ENCODE data around the gene ALDH2. TPM values are rescaled to one million over a fixed set of nuclear protein-coding genes. Genes with fewer than 3 reads are reported as not detected.

ALDH2 gene
- total and polyA plus RNA-seq, 2 donors from 2014 or later = 178 to 318 TPM

DNA sequence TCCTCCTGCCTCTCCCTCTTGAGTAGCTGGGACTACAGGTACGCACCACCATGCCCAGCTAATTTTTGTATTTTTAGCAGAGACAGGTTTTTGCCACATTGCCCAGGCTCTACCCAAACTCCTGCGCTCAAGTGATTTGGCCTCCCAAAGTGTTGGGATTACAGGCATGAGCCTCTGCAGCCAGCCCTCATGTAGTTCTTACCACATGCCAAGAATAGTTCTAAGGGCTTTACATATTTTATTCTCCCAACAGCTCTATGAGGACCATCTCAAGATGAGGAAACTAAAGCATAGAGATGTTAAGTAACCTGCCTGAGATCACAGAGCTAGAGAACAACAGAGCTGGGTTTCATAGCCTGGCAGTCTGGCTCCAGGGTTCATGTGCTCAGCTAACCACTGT is 37.9 kb upstream of the ALDH2 start:
- intact Hi-C loops (cut with DNase I) = no loop called here
- Histone ChIP-seq H3K36me3 (ENCODE audit: control insufficient read depth in 2 of 3, insufficient read depth in 3 of 3, low read length in 3 of 3) (peaks cover 0 to 14% (median 4%) of the 10 kb centered on the region in 3 donors), H3K27ac (ENCODE audit: low read depth in 2 of 2, low read length in 2 of 2) (no peak overlapping the region), H3K9me3 (ENCODE audit: control insufficient read depth in 2 of 3, insufficient read depth in 1 of 3, low read length in 3 of 3) (no peaks in the 10 kb centered on the region), H3K9ac (ENCODE audit: low read length in 3 of 3) (no peak overlapping the region), H3K4me1 (ENCODE audit: control insufficient read depth in 2 of 3, insufficient read depth in 2 of 3, low read depth in 1 of 3, low read length in 3 of 3) (no peaks in the 10 kb centered on the region), H3K27me3 (ENCODE audit: control insufficient read depth, insufficient read depth, low read length) (no peaks in the 10 kb centered on the region), H3K4me3 (ENCODE audit: low read length in 3 of 3) (no peak overlapping the region)
- TF ChIP-seq, protein P1, sequence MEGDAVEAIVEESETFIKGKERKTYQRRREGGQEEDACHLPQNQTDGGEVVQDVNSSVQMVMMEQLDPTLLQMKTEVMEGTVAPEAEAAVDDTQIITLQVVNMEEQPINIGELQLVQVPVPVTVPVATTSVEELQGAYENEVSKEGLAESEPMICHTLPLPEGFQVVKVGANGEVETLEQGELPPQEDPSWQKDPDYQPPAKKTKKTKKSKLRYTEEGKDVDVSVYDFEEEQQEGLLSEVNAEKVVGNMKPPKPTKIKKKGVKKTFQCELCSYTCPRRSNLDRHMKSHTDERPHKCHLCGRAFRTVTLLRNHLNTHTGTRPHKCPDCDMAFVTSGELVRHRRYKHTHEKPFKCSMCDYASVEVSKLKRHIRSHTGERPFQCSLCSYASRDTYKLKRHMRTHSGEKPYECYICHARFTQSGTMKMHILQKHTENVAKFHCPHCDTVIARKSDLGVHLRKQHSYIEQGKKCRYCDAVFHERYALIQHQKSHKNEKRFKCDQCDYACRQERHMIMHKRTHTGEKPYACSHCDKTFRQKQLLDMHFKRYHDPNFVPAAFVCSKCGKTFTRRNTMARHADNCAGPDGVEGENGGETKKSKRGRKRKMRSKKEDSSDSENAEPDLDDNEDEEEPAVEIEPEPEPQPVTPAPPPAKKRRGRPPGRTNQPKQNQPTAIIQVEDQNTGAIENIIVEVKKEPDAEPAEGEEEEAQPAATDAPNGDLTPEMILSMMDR (IDR thresholded peaks at IDR 0.05; ENCODE audit: borderline replicate concordance, extremely low read depth, insufficient read depth) = no peak
- FAIRE-seq (no peak), DNase-seq (no peak)

DNA sequence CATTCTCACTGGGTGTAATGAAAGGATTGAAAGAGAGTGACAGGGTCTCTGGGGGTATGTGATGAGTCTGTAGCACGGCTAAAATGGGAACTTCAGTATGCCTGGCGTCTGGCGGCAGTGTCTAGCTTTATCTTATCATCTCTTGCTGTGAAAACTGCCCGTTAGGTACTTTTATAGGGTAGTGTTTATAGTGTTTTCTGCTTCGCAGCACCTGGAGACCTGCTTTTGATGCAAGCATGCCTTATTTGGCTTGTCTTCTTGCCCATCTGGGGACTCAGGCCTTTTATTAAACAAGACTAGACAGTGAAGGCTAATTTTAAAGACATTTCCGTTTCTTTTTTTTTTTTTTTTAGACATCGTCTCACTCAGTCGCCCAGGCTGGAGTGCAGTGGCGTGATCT is 36.3 kb upstream of the ALDH2 start:
- TF ChIP-seq, protein P1 (IDR thresholded peaks at IDR 0.05; ENCODE audit: borderline replicate concordance, extremely low read depth, insufficient read depth) = no peak
- no peak overlapping the region for H3K9ac ChIP-seq (ENCODE audit: low read length in 3 of 3)
- no peaks in the 10 kb centered on the region for H3K9me3 ChIP-seq (ENCODE audit: control insufficient read depth in 2 of 3, insufficient read depth in 1 of 3, low read length in 3 of 3)
- FAIRE-seq = no peak
- no peak overlapping the region for H3K27ac ChIP-seq (ENCODE audit: low read depth in 2 of 2, low read length in 2 of 2)
- no peak overlapping the region for H3K4me3 ChIP-seq (ENCODE audit: low read length in 3 of 3)
- DNase-seq = no peak
- intact Hi-C loops (cut with DNase I) = no loop called here
- no peaks in the 10 kb centered on the region for H3K27me3 ChIP-seq (ENCODE audit: control insufficient read depth, insufficient read depth, low read length)
- no peaks in the 10 kb centered on the region for H3K4me1 ChIP-seq (ENCODE audit: control insufficient read depth in 2 of 3, insufficient read depth in 2 of 3, low read depth in 1 of 3, low read length in 3 of 3)
- H3K36me3 ChIP-seq (ENCODE audit: control insufficient read depth in 2 of 3, insufficient read depth in 3 of 3, low read length in 3 of 3) = peaks cover 0 to 16% (median 4%) of the 10 kb centered on the region in 3 donors

DNA sequence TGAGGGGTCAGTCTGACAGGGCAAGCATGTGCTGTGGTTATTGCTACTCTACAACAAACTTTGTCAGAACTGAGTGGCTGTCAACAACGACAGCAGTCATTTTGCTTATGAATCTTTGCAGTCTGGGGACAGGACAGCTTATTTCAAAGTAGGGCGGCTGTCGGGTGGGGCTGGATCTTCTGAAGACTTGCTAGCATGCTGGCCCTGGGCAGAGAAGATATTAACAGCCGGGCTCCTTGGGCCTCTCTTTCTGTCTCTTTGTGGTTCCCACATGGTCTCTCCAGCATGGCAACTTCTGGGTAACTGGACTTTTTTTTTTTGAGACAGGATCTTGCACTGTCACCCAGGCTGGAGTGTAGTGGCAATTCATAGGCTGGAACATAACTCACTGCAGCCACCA is 33.9 kb upstream of the ALDH2 start:
- peaks cover 0 to 17% (median 13%) of the 10 kb centered on the region in 3 donors for H3K36me3 ChIP-seq (ENCODE audit: control insufficient read depth in 2 of 3, insufficient read depth in 3 of 3, low read length in 3 of 3)
- FAIRE-seq = no peak

More for the DNA sequence above, 33.9 kb upstream of the ALDH2 start:
- Histone ChIP-seq H3K27ac (ENCODE audit: low read depth in 2 of 2, low read length in 2 of 2) (no peak overlapping the region), H3K9ac (ENCODE audit: low read length in 3 of 3) (no peak overlapping the region), H3K4me3 (ENCODE audit: low read length in 3 of 3) (no peak overlapping the region), H3K27me3 (ENCODE audit: control insufficient read depth, insufficient read depth, low read length) (no peaks in the 10 kb centered on the region), H3K9me3 (ENCODE audit: control insufficient read depth in 2 of 3, insufficient read depth in 1 of 3, low read length in 3 of 3) (no peaks in the 10 kb centered on the region), H3K4me1 (ENCODE audit: control insufficient read depth in 2 of 3, insufficient read depth in 2 of 3, low read depth in 1 of 3, low read length in 3 of 3) (no peaks in the 10 kb centered on the region)
- intact Hi-C loops (cut with DNase I) = no loop called here
- TF ChIP-seq, protein P1 (IDR thresholded peaks at IDR 0.05; ENCODE audit: borderline replicate concordance, extremely low read depth, insufficient read depth) = no peak
- no peak for DNase-seq

All from kidney (tissue), 14 donors.